BLaER1 (cell line): ENCODE data around the gene TSPAN2.

Source experiments
- H3K27ac ChIP-seq: shearing (Covaris generic); formaldehyde crosslinking; 2 replicates; pipeline ENCODE4 v1.8.1; 2022
- H3K27me3 ChIP-seq: shearing (Covaris generic); formaldehyde crosslinking; 2 replicates; pipeline ENCODE4 v1.8.1; 2022
- H3K36me3 ChIP-seq: shearing (Covaris generic); formaldehyde crosslinking; 2 replicates; pipeline ENCODE4 v1.8.1; 2022
- H3K4me1 ChIP-seq: shearing (Covaris generic); formaldehyde crosslinking; 2 replicates; pipeline ENCODE4 v1.8.1; 2022
- H3K4me2 ChIP-seq: shearing (Covaris generic); formaldehyde crosslinking; 2 replicates; pipeline ENCODE4 v1.8.1; 2022
- H3K4me3 ChIP-seq: shearing (Covaris generic); formaldehyde crosslinking; 2 replicates; pipeline ENCODE4 v1.8.1; 2022
- H3K9ac ChIP-seq: shearing (Covaris generic); formaldehyde crosslinking; 2 replicates; pipeline ENCODE4 v1.8.1; 2022
- H3K9me3 ChIP-seq: shearing (Covaris generic); formaldehyde crosslinking; 2 replicates; pipeline ENCODE4 v1.8.1; 2022
- H4K20me1 ChIP-seq: shearing (Covaris generic); formaldehyde crosslinking; 2 replicates; pipeline ENCODE4 v1.8.1; 2022
- Cebpa-rat ChIP-seq: shearing (Covaris generic); IDR thresholded peaks from 2 replicates; pipeline ENCODE4 v1.8.1; 2022

TSPAN2 gene

GRCh38 chr1:115130786-115131185 is 41.5 kb upstream of the TSPAN2 start:
- Histone ChIP-seq H3K4me3 (no peak overlapping the region), H3K9ac (no peak overlapping the region), H4K20me1 (no peaks in the 10 kb centered on the region), H3K36me3 (no peaks in the 10 kb centered on the region), H3K9me3 (no peaks in the 10 kb centered on the region), H3K27ac (no peak overlapping the region), H3K4me2 (no peak overlapping the region), H3K27me3 (no peaks in the 10 kb centered on the region), H3K4me1 (0 out of 2 replicates have a peak, but pooled peaks cover 4% of the 10 kb centered on the region)
- no peak for TF ChIP-seq Cebpa-rat

- no peak overlapping the region for H3K4me2 ChIP-seq
- H3K9me3 ChIP-seq: peaks cover 6% of the 10 kb centered on the region
- H3K27ac ChIP-seq: no peak overlapping the region
- TF ChIP-seq Cebpa-rat: no peak
- no peak overlapping the region for H3K4me3 ChIP-seq
- no peaks in the 10 kb centered on the region for H4K20me1 ChIP-seq
- H3K36me3 ChIP-seq: no peaks in the 10 kb centered on the region
- no peaks in the 10 kb centered on the region for H3K27me3 ChIP-seq
- 0 out of 2 replicates have a peak, but pooled peaks cover 4% of the 10 kb centered on the region for H3K4me1 ChIP-seq
- H3K9ac ChIP-seq: no peak overlapping the region
Measured at GRCh38 chr1:115129071-115129640, 39.9 kb upstream of the TSPAN2 start.

- peaks cover 20% of the 10 kb centered on the region for H3K9me3 ChIP-seq
- no peak overlapping the region for H3K4me2 ChIP-seq
- no peak overlapping the region for H3K27ac ChIP-seq
- H3K4me3 ChIP-seq: no peak overlapping the region
- 0 out of 2 replicates have a peak, but pooled peaks cover 4% of the 10 kb centered on the region for H3K4me1 ChIP-seq
- no peak for TF ChIP-seq Cebpa-rat
- H3K27me3 ChIP-seq: no peaks in the 10 kb centered on the region
- H4K20me1 ChIP-seq: no peaks in the 10 kb centered on the region
- H3K9ac ChIP-seq: no peak overlapping the region
- H3K36me3 ChIP-seq: no peaks in the 10 kb centered on the region
Measured at GRCh38 chr1:115127539-115127938, 38.2 kb upstream of the TSPAN2 start.

GRCh38 chr1:115126516-115126915 is 37.2 kb upstream of the TSPAN2 start:
- no peaks in the 10 kb centered on the region for H4K20me1 ChIP-seq
- TF ChIP-seq Cebpa-rat: no peak
- H3K4me1 ChIP-seq: 0 out of 2 replicates have a peak, but pooled peaks cover 4% of the 10 kb centered on the region
- H3K9me3 ChIP-seq: peaks cover 30% of the 10 kb centered on the region
- no peak overlapping the region for H3K4me2 ChIP-seq
- H3K36me3 ChIP-seq: no peaks in the 10 kb centered on the region
- no peak overlapping the region for H3K9ac ChIP-seq
- H3K27ac ChIP-seq: no peak overlapping the region
- H3K27me3 ChIP-seq: no peaks in the 10 kb centered on the region
- H3K4me3 ChIP-seq: no peak overlapping the region

- H3K27me3 ChIP-seq: no peaks in the 10 kb centered on the region
- peaks cover 60% of the 10 kb centered on the region for H3K9me3 ChIP-seq
- no peak overlapping the region for H3K9ac ChIP-seq
- H3K4me3 ChIP-seq: no peak overlapping the region
- peaks cover under 1% of the 10 kb centered on the region; the same call in 1 of the 2 replicates for H3K4me1 ChIP-seq
- H3K27ac ChIP-seq: no peak overlapping the region
- no peak for TF ChIP-seq Cebpa-rat
- H4K20me1 ChIP-seq: no peaks in the 10 kb centered on the region
- no peaks in the 10 kb centered on the region for H3K36me3 ChIP-seq
- H3K4me2 ChIP-seq: no peak overlapping the region
Measured at GRCh38 chr1:115123116-115123515, 33.8 kb upstream of the TSPAN2 start.

- Histone ChIP-seq H3K27ac (no peak overlapping the region), H3K27me3 (no peaks in the 10 kb centered on the region), H3K4me2 (no peak overlapping the region), H3K4me1 (peaks cover 10% of the 10 kb centered on the region; the same call in 1 of the 2 replicates), H3K4me3 (no peak overlapping the region), H3K9me3 (peaks cover 60% of the 10 kb centered on the region), H3K36me3 (no peaks in the 10 kb centered on the region), H3K9ac (no peak overlapping the region), H4K20me1 (no peaks in the 10 kb centered on the region)
- TF ChIP-seq Cebpa-rat: no peak
Measured at GRCh38 chr1:115121793-115122192, 32.5 kb upstream of the TSPAN2 start.

- Histone ChIP-seq H3K36me3 (no peaks in the 10 kb centered on the region), H3K4me3 (no peak overlapping the region), H4K20me1 (no peaks in the 10 kb centered on the region), H3K4me2 (no peak overlapping the region), H3K4me1 (peaks cover 16% of the 10 kb centered on the region), H3K9ac (no peak overlapping the region), H3K27me3 (no peaks in the 10 kb centered on the region), H3K9me3 (peaks cover 60% of the 10 kb centered on the region), H3K27ac (no peak overlapping the region)
- no peak for TF ChIP-seq Cebpa-rat
Measured at GRCh38 chr1:115120296-115120695, 31.0 kb upstream of the TSPAN2 start.

GRCh38 chr1:115118611-115119010 is 29.3 kb upstream of the TSPAN2 start:
- no peaks in the 10 kb centered on the region for H3K27me3 ChIP-seq
- H3K4me3 ChIP-seq: no peak overlapping the region
- H3K27ac ChIP-seq: no peak overlapping the region
- H3K9me3 ChIP-seq: peaks cover 50% of the 10 kb centered on the region
- no peak overlapping the region for H3K4me2 ChIP-seq
- TF ChIP-seq Cebpa-rat: no peak
- H3K4me1 ChIP-seq: peaks cover 30% of the 10 kb centered on the region
- H3K9ac ChIP-seq: no peak overlapping the region
- no peaks in the 10 kb centered on the region for H3K36me3 ChIP-seq
- no peaks in the 10 kb centered on the region for H4K20me1 ChIP-seq

- H3K9ac ChIP-seq: no peak overlapping the region
- peak overlapping the region; percentile 23; the same call in 1 of the 2 replicates for H3K4me2 ChIP-seq
- no peaks in the 10 kb centered on the region for H4K20me1 ChIP-seq
- H3K4me3 ChIP-seq: no peak overlapping the region
- H3K27me3 ChIP-seq: no peaks in the 10 kb centered on the region
- peaks cover 45% of the 10 kb centered on the region for H3K9me3 ChIP-seq
- TF ChIP-seq Cebpa-rat: no peak
- no peaks in the 10 kb centered on the region for H3K36me3 ChIP-seq
- peaks cover 30% of the 10 kb centered on the region for H3K4me1 ChIP-seq
- no peak overlapping the region for H3K27ac ChIP-seq
Measured at GRCh38 chr1:115118086-115118485, 28.8 kb upstream of the TSPAN2 start.

GRCh38 chr1:115117298-115117697 is 28.0 kb upstream of the TSPAN2 start:
- Histone ChIP-seq H3K9ac (no peak overlapping the region), H3K27me3 (no peaks in the 10 kb centered on the region), H3K27ac (no peak overlapping the region), H3K4me2 (peak overlapping the region; percentile 23; the same call in 1 of the 2 replicates), H3K4me1 (peaks cover 30% of the 10 kb centered on the region), H3K4me3 (no peak overlapping the region), H3K36me3 (no peaks in the 10 kb centered on the region), H3K9me3 (peaks cover 37% of the 10 kb centered on the region), H4K20me1 (no peaks in the 10 kb centered on the region)
- no peak for TF ChIP-seq Cebpa-rat

GRCh38 chr1:115116512-115116911 is 27.2 kb upstream of the TSPAN2 start:
- no peak overlapping the region for H3K27ac ChIP-seq
- H3K9ac ChIP-seq: no peak overlapping the region
- H4K20me1 ChIP-seq: no peaks in the 10 kb centered on the region
- TF ChIP-seq Cebpa-rat: no peak
- no peaks in the 10 kb centered on the region for H3K36me3 ChIP-seq
- H3K4me1 ChIP-seq: peaks cover 30% of the 10 kb centered on the region
- H3K9me3 ChIP-seq: peaks cover 29% of the 10 kb centered on the region
- H3K4me2 ChIP-seq: no peak overlapping the region
- no peak overlapping the region for H3K4me3 ChIP-seq
- H3K27me3 ChIP-seq: no peaks in the 10 kb centered on the region
